Measurements from ENCODE around the gene CUBN.

The CUBN gene

DNA sequence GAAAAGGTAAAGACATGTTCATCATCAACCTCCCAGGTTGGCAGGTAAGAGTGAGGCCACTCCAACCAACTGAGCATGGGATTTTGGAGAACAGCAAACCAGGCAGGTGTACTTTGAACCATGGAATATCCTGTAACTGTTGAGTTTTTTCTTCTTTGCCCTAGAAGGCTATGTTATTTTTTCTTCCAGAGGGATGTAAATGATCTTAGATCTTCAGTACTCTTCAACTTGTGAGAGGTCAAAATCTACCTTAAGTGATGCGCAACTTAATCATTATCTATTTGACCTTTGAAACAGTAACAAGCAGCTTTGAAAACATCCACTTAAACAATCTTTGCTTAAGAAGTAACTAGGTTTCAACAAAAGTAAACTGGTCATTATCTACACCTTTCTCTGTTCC lies at the start of gene CUBN:
TSS of gene CUBN (minus strand) at position 71 of the 400 bp plus-strand sequence. CDS start at position 25, 46 bp downstream.
- no peak for DNase-seq (ENCODE audit: low read depth)

DNA sequence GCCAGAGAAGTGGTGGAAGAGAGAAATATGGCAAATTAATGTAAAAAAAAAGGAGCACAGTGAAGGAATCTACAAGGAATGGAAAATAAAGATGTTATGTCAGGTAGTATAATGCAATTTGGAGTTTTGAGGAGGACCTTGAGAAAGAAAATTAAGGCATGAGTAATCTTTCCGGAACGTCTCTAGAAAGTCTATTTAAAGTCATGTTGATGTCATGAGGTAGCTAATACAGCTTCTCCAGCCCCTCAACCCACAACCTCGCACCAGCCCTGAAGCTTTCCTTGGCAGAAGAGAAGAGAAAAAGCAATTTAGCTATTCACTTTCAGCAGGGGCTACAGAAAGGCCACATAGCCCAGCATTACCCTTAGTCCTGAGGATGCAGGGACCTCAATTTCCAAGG lies 49.4 kb upstream of the CUBN start:
- DNase-seq (ENCODE audit: low read depth): no peak

DNA sequence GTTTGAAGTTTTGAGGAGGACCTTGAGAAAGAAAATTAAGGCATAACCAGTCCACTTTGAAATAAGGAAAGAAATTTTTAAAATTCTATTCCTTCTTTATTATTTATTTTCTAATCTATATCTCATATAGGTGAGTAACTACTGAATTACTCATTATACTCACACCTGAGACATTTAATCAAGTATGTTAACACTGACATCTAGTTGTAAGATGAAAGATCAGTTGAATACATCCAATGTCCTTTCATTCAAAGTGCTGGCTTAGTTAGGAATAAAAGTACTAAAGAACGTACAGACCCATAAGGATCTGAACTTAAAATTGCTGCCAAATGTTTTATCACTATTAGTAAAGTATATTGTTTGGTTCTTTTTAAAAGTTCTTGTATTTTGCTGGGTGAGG lies 48.4 kb upstream of the CUBN start:
- no peak for DNase-seq (ENCODE audit: low read depth)

DNA sequence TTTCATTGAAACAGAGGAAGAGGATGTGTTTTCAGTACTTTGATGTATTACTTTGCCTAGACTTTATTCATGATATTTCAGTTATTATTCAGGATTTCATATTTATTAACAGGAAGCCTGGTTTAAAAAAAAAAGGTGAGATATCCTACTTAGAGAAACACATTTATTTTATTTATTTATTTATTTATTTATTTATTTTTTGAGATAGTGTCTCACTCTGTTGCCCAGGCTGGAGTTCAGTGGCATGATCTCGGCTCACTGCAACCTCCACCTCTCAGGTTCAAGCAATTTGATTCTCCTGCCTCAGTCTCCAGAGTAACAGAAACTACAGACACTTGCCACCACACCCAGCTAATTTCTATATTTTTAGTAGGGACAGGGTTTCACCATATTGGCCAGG lies 47.4 kb upstream of the CUBN start:
- DNase-seq (ENCODE audit: low read depth): no peak

DNA sequence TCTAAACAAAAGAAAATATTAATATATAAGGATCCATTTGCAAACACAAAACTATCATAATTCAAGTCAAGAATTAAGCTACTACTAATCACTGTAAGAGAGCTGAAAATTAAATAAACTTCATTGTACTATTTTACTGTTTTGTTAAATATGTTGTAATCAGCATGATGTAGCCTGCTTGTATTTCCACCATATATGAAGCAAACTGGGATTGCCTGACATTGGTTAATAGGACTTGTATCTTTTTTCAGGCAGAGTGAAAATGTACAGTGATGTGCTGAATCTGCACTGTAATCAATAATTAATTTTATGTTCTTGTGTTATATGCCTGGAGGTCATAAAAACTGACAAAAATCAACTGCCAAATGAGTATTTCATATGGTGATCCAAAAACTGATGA lies 46.5 kb upstream of the CUBN start:
- DNase-seq (ENCODE audit: low read depth): no peak

DNA sequence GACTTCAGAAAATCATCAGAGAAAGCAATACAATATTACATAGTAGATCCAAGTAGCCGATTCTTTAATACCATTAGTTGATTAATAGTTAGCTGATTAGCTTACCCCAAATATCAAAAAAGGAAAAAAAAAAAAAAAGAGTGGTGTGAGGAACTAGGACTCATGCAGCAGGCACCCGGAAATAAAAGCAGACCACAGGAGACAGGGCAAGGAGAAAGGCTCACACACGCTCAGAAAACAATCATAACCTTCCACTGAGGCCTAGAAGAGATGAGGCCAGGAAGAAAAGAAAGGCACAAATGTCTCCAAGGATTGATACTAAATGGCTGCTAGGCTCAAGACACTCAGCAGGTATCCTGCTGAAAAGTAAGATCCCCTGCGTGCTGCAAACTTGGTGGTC lies 45.9 kb upstream of the CUBN start:
- DNase-seq (ENCODE audit: low read depth): no peak

DNA sequence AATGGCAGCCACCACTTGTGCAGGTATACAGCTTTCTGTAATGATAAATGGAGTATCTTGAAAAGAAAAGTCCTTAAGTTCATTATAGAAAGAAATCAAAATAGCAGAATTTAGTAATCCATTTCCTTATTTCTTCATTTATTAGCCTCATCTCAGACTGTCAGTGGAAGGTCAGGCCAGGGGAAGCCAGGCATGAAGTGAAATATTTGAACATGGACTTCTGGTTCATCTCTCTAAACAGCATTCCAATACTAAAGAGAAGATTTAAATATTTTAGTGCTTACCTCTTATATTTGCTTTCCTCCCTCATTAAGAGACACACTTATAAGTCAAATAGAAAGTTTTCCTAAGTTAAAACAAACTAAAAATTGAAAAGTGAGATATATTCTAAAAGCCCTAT lies 45.0 kb upstream of the CUBN start:
- no peak for DNase-seq (ENCODE audit: low read depth)

DNA sequence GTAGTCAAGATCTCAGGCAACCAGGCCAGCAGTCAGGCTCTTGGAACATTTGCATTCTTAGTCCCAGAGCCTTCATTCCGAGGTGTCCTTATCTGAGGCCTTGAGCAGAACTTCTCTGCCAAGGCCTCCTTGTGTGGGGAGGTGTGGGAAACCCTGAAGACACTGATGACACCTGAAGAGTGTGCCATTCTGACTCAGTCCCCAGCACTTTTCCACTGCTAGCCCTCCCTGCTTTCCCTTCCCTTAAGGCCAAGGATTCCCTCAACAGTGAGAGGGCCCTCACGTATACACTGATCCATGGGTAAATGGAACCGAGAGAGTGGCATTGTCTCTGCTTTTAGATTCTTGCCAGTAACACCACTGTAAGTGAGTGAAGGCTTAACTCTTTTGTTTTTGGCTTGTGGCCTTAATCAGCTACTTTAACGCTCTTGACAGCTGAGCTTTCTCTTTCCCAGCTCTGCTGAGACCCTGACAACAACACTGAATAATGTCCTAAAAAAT lies 41.6 kb upstream of the CUBN start:
- no peak for DNase-seq (ENCODE audit: low read depth)

DNA sequence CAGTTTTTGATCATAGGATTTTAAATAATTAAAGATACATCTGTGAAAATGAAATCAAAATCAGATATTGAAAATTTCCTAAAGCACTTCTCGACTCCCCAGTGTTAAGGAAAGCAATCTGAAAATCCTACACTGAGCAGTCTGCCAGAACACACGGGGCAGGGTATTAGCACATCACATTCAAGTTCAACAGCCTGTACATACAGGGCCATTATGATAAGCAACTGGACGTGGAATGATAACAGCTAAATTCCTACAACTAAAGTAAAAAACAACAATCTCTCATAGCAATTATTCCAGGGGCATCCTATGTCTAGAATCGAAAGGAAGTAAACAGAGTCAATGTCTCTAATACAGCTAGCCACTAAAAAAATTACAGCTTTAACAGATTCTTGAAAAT lies 40.2 kb upstream of the CUBN start:
- no peak for DNase-seq (ENCODE audit: low read depth)

DNA sequence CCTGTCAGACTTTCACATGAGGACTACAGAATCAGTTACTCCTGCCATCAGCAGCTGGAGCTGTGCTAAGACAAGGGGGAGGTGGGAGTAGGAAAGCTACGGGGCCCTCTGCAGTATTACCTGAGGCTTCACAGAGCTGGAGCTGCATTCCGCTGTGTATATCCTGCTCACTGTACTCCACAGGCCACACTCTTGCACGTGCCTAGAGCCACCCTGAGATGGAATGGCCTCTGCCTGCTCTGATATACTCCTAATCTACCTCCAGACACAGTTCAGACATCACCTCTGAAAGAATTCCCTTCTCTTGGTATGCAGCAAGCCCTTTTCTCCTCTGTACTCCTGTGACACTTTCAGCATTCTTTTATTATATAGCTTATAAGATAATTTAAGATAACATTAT lies 37.1 kb upstream of the CUBN start:
- DNase-seq (ENCODE audit: low read depth): no peak

DNA sequence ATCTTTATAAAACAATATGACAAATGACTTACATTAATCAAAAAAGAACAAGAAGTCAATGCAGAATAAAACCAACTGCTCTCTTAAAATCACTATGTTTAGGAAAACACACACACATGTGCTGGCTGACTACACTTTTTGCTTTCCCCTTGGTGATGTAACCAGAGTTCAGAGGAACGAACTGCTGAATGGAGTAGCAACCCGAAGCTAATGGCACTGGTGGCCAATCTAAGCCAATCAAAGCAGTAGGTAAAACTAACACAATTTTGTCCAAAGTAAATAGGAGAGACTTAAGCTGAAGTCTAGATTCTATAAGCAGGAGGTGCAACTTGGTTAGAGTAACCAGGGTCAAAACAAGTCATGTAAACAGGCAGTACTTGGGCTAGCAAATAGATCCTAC lies 33.2 kb upstream of the CUBN start:
- DNase-seq (ENCODE audit: low read depth): no peak

DNA sequence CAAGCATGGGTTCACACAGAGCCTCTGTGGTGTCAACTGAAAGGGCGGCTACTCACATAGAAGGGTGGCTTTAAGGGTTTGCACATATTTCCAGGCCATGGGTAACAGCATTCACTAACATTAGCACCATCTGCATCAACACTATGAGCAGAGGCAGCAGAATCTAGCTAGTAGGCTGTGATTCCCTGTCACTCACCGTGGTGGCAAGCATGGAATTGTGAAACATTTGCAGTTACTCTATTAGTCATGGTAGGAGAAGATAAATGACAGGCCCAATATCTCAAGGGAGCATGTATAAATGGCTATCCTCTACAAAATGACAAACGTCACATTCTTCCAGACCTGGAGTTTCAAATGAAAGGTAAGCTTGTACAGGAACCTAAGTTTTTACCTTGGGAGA lies 32.2 kb upstream of the CUBN start:
- no peak for DNase-seq (ENCODE audit: low read depth)

DNA sequence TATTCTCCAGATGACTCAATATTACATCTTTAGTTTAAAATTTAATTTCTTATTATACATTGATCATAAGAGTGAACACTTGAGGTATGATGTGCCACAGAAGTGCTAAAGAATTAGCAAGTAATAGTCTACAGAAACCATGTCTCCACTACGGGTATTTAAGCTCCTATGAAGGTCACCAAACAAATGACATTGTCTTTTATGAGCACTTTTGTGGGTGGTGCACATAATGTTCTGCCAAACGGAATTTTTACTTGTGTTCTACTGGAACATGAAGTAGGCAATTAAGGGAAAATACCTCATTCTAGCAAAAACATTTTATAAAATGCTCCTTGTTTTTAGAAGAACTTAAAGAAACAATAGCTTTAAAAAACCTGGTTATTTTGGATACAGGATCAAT lies 27.4 kb upstream of the CUBN start:
- no peak for DNase-seq (ENCODE audit: low read depth)

DNA sequence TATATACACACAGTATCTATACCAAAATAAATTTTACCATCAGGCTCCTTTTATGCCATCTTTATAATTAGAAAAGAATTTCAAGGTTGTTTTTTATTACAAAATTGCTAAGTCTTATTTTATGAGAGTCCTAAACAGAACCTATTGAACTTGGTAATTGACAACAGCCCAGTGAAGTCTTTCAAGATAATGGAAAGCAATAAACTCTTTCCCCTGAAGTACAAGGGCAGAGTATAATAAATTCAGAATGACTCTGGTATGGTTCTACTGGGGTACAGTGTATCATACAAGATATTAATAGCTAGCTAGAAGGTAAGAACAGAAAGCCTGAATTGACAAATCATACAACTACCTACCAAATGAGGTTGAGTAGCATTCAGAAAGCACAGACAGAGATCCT lies 26.2 kb upstream of the CUBN start:
- no peak for DNase-seq (ENCODE audit: low read depth)

DNA sequence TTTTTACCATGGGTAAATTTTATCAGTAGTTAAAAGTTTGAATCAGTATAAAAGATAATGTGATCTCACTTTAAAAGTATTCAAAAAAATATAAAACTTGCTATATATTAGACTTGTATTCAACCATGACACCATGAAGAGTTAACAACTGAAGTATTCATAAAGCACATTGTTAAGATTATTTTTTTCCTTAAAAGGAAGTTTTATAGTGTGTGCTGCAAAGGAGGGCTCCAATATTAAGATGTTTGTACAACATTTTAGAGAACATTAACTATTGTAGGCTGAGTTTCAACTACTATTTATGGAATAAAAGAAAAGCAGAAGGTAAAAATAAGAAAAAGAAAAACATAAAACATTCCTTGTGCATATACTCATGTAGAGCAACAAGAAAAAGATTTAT lies 24.5 kb upstream of the CUBN start:
- DNase-seq (ENCODE audit: low read depth): no peak

DNA sequence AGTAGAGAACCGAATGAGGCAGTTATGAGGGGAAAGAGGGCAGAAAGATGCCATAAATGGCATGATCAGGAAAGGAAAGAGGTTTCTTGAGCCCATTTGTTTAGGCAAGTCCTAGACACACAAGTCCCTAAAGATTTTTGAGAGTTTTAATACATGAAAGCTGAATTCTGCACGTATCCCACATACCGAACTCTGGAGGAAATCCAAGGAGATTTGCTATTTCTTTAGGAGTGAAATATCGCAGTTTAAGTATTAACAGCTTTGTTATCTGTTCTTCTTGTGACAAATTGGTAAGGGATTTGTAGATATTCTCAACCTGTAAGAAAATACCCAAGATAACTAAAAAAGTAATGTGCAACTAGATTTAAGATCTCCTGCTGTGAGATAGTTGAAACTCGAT lies 23.7 kb upstream of the CUBN start:
- no peak for DNase-seq (ENCODE audit: low read depth)

DNA sequence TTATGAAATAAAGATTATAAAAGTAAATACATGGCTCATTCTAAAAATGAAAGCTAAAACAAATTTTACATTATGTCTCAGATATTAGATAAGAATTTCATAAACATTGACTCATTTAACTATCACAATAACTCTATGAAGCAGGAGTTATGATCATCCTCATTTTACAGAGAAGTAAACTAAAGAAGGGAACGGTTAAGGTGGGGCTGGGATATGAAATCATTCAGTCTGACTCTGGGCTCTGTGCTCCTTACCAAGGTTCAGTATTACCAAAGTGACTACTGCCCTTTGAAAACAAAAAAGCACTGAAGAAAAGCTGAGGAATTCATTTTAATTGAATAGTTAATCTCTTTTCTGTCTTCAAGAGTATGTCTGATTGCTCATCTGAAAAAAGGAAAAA lies 22.1 kb upstream of the CUBN start:
- DNase-seq (ENCODE audit: low read depth): no peak

DNA sequence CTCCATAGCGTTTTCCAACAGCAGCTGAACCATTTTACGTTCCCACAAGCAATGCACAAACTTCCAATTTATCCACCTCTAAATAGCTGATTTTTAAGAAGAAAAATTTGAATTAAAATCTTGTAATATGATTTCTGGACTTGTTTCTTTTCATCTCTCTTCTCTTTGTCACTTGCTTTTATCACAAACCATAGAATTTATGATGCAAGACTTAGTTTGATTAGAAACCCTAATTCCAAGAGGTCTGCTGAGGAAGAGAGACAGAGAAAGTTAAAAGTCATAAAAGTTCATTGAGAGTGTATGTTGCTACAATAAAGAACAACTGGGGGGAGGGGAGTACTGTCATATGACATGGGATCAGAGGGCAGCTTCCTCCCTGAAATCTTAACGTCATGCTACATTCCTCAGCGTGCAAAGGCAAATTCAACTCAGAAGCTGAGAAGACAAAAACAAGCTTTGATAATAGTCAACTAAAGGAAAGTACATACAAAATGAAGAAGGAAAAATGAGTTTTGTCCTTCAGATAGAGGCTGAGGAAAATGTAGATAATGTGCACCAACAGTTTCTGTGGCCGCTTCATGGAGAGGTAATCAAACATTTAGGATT lies 18.4 kb upstream of the CUBN start:
- DNase-seq (ENCODE audit: low read depth): no peak

DNA sequence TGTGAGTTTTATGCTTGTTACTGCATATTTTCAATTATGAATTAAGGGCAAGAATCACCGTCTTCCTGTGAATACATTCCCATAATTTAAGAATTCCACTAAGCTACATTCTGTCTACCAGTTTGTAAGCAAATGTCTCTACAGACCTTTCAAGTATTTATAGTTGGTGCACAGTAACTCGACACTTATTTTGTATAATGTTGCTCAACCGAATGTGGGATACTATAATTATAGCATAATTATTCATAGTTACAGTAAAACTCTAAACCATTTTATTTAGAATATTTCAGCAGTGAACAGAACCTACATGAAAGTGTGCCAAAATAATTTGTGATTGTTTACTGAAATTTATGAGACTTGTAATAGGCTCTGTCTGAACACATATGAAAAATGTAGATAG lies 17.3 kb upstream of the CUBN start:
- DNase-seq (ENCODE audit: low read depth): no peak

DNA sequence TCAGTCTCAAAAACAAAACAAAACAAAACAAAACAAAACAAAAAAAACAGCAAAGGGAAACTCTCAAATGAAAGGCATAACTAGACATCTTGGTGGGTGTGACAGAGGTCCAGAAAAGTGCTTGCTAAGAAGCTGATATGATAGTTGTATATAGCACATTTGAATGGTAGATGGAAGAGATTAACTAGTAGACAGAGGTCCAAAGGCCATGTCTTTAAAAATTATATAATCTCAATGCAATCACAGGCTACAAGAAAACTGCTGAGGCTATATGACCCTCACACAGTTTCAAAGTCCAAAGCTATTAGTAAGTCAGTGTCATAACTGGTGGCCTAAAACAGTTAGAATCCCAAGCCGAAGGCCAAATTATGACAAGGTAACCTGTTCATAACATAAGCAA lies 15.6 kb upstream of the CUBN start:
- no peak for DNase-seq (ENCODE audit: low read depth)

DNA sequence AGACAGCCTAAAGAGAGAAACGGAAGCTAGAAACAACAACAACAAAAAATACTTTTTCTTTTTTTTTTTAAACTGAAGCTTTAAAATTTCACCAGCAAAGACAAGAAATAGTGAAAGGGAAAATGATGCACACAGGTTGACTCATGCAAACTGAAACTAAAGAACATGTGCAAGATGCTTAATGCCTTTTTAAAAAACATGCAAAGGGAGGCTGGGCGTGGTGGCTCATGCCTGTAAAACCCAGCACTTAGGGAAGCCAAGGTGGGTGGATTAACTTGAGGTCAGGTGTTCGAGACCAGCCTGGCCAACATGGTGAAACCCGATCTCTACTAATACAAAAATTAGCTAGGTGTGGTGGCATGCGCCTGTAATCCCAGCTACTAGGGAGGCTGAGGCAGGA lies 15.1 kb upstream of the CUBN start:
- peak; percentile 20 for DNase-seq (ENCODE audit: low read depth)

DNA sequence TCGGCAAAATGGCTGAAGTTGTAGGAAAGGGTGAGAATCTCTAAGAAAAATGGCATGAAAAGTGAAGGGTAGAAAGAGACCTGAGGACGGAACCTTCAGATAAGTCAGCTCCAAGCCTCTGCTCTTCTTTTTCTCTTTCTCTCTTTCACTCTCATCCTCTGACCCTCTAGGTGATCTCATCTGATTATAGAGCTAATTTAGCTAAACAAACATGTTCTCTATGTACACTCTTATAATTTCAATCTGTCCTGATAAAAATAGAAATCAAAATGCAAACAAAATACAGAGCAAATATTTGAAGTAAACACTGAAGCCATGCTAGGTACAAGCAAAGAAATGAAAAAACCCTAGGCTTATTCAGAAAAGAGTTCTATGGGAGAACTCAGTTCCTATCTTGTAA lies 14.4 kb upstream of the CUBN start:
- no peak for DNase-seq (ENCODE audit: low read depth)

DNA sequence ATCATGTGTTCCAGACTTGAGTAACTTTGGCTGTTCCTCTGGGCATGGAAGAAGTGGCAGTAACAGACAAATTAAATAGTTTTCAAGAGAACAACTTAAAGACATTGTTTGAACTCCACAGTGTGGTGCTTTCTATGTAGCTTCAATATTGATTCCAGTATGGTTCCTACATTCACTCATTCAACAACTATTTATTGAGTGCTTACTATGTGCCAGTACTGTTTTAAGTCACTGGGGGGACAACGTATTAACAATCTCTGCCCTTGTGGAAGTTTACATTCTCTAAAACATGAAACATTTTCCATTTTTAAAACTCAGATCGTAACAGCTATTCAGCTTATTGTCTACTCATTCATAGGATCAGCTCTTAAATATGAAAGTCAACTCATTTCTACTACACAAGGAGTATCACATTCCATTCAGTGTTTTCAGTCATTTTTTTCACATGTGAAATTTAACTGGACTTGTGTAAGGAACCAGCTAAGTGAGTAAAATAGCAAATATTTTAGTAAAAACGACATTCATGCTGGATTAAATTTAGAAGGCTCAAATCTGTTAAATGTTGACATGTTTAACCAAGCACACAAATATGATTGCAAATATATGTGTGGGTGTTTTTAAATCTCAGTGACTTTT lies 13.6 kb upstream of the CUBN start:
- DNase-seq (ENCODE audit: low read depth): no peak

DNA sequence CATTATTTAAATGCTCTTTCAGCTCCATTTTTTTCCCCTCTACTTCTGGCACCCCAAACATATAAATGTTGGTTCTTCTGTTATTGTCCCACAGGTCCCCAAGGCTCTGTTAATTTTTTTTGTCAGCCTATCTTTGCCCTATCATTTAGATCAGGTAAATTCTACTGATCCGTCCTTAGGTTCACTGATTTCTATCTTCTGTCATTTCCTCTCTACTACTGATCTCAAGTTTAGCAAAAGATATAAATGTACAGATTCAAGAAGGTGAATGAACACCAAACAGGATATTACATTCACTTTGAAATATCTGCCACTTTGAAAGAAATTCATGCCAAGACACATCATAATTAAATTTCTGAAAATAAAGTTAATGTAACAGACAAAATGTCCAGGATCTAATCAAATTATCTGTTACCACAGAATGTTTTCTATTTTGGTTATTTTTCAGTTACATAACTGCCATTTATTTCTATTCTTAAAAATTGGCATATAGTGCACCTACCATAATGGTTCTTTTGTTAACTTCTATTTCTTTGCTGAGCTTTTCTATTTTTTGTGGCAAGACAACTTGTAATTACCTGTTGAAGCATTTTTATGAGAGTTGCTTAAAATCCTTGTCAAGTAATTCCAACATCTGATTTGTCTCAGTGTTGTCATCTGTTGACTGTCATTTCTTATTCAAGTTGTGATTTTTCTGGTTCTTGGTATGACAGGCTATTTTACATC lies 12.1 kb upstream of the CUBN start:
- no peak for DNase-seq (ENCODE audit: low read depth)
